OCI-LY7 (cell line): ENCODE data around the gene SATB1. TPM values are rescaled to one million over a fixed set of nuclear protein-coding genes. Genes with fewer than 3 reads are reported as not detected.

Experiments used
- BruUV-seq: library from RNA; stranded (reverse); fragments of 400-500 nt; replicated peaks from 2 replicates; lab custom pipeline; 2021; lab: Mats Ljungman, UMichigan
- CTCF ChIA-PET: fragments of 300-600 bp; sonication (Branson Sonifier 250); formaldehyde crosslinking; loops from one replicate; lab custom pipeline; 2022; ENCODE audit warnings: antibody characterized with exemption; ENCODE audit not compliant: unreplicated experiment; lab: Charles Lee
- POLR2A ChIA-PET: fragments of 300-600 bp; sonication (Branson Sonifier 250); formaldehyde crosslinking; loops from one replicate; lab custom pipeline; 2022; ENCODE audit warnings: antibody characterized with exemption; lab: Charles Lee
- DNase-seq: peaks from one replicate; pipeline ENCODE4 v3.0.0-alpha.2; 2015; ENCODE audit warnings: low spot score
- H2AFZ ChIP-seq: fragments of 200-600 bp; sonication (generic), shearing (Covaris generic); 2 replicates; pipeline ENCODE4 v1.6.1; 2014; ENCODE audit warnings: mild to moderate bottlenecking, antibody characterized with exemption, low read length, moderate library complexity
- H3K27ac ChIP-seq: fragments of 200-600 bp; sonication (generic); 2 replicates; pipeline ENCODE4 v1.5.1; 2014; ENCODE audit warnings: mixed run types, low read depth, mild to moderate bottlenecking, moderate library complexity, low read length, inconsistent platforms; ENCODE audit not compliant: poor library complexity, severe bottlenecking
- H3K36me3 ChIP-seq: fragments of 200-600 bp; sonication (generic); 2 replicates; pipeline ENCODE4 v1.6.1; 2014; ENCODE audit warnings: mild to moderate bottlenecking, antibody characterized with exemption, low read length, moderate library complexity, mixed read lengths; ENCODE audit not compliant: insufficient read depth
- H3K4me1 ChIP-seq: fragments of 200-600 bp; sonication (generic); 2 replicates; pipeline ENCODE4 v1.5.1; 2014; ENCODE audit warnings: mild to moderate bottlenecking, low read length; ENCODE audit not compliant: insufficient read depth, poor library complexity, severe bottlenecking
- H3K4me2 ChIP-seq: fragments of 200-600 bp; sonication (generic); 2 replicates; pipeline ENCODE4 v1.6.1; 2014; ENCODE audit warnings: mild to moderate bottlenecking, low read length
- H3K4me3 ChIP-seq: fragments of 200-600 bp; sonication (generic); 2 replicates; pipeline ENCODE4 v1.5.1; 2014; ENCODE audit warnings: mild to moderate bottlenecking, low read depth, low read length; ENCODE audit not compliant: poor library complexity, severe bottlenecking
- H3K79me2 ChIP-seq: fragments of 200-600 bp; sonication (generic); 2 replicates; pipeline ENCODE4 v1.6.1; 2016; ENCODE audit warnings: low read depth, mild to moderate bottlenecking, low read length, moderate library complexity, mixed read lengths; ENCODE audit not compliant: insufficient read depth
- H3K9me2 ChIP-seq: fragments of 200-600 bp; sonication (generic); 2 replicates; pipeline ENCODE4 v1.6.1; 2016; ENCODE audit warnings: mild to moderate bottlenecking, low read length, mixed read lengths; ENCODE audit not compliant: insufficient read depth
- H3K9me3 ChIP-seq: fragments of 200-600 bp; sonication (generic); 2 replicates; pipeline ENCODE4 v1.6.1; 2014; ENCODE audit warnings: mild to moderate bottlenecking, mixed run types, low read length, mixed read lengths
- H4K20me1 ChIP-seq: fragments of 200-600 bp; sonication (generic); 2 replicates; pipeline ENCODE4 v1.6.1; 2014; ENCODE audit warnings: mild to moderate bottlenecking, antibody characterized with exemption, low read length, moderate library complexity, mixed read lengths; ENCODE audit not compliant: insufficient read depth
- EZH2phosphoT487 ChIP-seq: fragments of 200-600 bp; sonication (generic); IDR thresholded peaks from 2 replicates; pipeline ENCODE4 v1.6.1; 2018; ENCODE audit warnings: low read depth, borderline replicate concordance, mild to moderate bottlenecking, mixed run types, antibody characterized with exemption, low read length, moderate library complexity, mixed read lengths
- intact Hi-C: fragments of 100-400 bp; cut with micrococcal nuclease; formaldehyde crosslinking; loops from one replicate; pipeline ENCODE4 v1.10.0; 2022; ENCODE audit not compliant: unreplicated experiment
- total RNA-seq, 2 experiments: library from RNA; depleted of rRNA in 1 of 2; stranded (reverse); fragments of >200 nt in 1 of 2; shearing (Covaris generic) in 1 of 2; gene quantifications; 2 replicates each; pipeline ENCODE4 v1.2.3, GENCODE V29; 2014 to 2022
- TF ChIP-seq, protein P1 (sequence below): fragments of 200-600 bp; sonication (generic); conservative IDR thresholded peaks from 2 replicates; pipeline ENCODE4 v1.5.1; 2014; ENCODE audit warnings: mild to moderate bottlenecking, antibody characterized with exemption, low read length, moderate library complexity, mixed read lengths

Gene SATB1
- total RNA-seq, 2 experiments from 2014 or later, result 2.5 to 5.6 TPM

DNA sequence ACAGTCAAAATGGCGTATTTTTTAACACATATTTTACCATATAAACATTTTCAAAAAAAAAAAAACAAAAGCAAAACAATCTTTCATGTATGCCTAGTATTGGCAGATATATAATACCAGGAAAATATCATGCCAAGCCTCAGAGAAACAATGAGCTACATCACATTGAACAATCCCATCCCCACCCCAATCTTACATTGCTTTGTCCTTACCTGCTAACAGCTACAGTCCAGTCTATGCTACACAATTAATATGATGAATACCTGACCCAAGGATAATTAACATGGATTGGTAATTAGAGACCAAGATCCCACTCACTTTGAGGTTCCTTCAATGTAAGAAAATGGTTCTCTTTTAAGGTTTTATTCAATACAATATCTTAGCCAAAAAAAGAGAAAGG is 7.6 kb upstream of the SATB1 start:
- POLR2A ChIA-PET, result interaction anchor here (0.7 kb wide), 2 partner anchors 120 to 134 kb away, joined by 3 to 4 read pairs; no protein-coding TSS in a partner anchor
- intact Hi-C loops, result no loop called here

GRCh38 chr3:18431266-18431665 is 6.1 kb upstream of the SATB1 start:
- intact Hi-C loops, result no loop called here
- no peaks in the 10 kb centered on the region for H3K36me3 ChIP-seq
- H4K20me1 ChIP-seq, result no peaks in the 10 kb centered on the region
- ChIA-PET CTCF (no interaction called here), POLR2A (interaction anchor here (0.7 kb wide), 1 partner anchor 30 kb away, joined by 3 read pairs; no protein-coding TSS in a partner anchor)
- TF ChIP-seq EZH2phosphoT487, result no peak
- TF ChIP-seq, protein P1, sequence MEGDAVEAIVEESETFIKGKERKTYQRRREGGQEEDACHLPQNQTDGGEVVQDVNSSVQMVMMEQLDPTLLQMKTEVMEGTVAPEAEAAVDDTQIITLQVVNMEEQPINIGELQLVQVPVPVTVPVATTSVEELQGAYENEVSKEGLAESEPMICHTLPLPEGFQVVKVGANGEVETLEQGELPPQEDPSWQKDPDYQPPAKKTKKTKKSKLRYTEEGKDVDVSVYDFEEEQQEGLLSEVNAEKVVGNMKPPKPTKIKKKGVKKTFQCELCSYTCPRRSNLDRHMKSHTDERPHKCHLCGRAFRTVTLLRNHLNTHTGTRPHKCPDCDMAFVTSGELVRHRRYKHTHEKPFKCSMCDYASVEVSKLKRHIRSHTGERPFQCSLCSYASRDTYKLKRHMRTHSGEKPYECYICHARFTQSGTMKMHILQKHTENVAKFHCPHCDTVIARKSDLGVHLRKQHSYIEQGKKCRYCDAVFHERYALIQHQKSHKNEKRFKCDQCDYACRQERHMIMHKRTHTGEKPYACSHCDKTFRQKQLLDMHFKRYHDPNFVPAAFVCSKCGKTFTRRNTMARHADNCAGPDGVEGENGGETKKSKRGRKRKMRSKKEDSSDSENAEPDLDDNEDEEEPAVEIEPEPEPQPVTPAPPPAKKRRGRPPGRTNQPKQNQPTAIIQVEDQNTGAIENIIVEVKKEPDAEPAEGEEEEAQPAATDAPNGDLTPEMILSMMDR, result no peak
- H3K4me2 ChIP-seq, result peak overlapping the region; percentile 10; the same call in 1 of the 2 replicates
- no peak overlapping the region for H3K27ac ChIP-seq
- H3K9me2 ChIP-seq, result no peaks in the 10 kb centered on the region
- peaks cover 8% of the 10 kb centered on the region for H3K4me1 ChIP-seq
- H3K79me2 ChIP-seq, result no peaks in the 10 kb centered on the region
- H3K4me3 ChIP-seq, result no peak overlapping the region
- BruUV-seq, result no TSS peak
- no peaks in the 10 kb centered on the region for H3K9me3 ChIP-seq
- DNase-seq, result no peak
- peak overlapping the region; percentile 65 for H2AFZ ChIP-seq

More for the DNA sequence above, 7.6 kb upstream of the SATB1 start:
- H3K36me3 ChIP-seq, result no peaks in the 10 kb centered on the region
- DNase-seq, result no peak
- H3K4me3 ChIP-seq, result no peak overlapping the region
- no peaks in the 10 kb centered on the region for H4K20me1 ChIP-seq
- no peak overlapping the region for H3K27ac ChIP-seq
- H2AFZ ChIP-seq, result no peak overlapping the region
- no peaks in the 10 kb centered on the region for H3K9me3 ChIP-seq
- no peak overlapping the region for H3K4me2 ChIP-seq
- H3K79me2 ChIP-seq, result no peaks in the 10 kb centered on the region
- no peaks in the 10 kb centered on the region for H3K9me2 ChIP-seq
- TF ChIP-seq, protein P1, result no peak
- TF ChIP-seq EZH2phosphoT487, result no peak
- H3K4me1 ChIP-seq, result peaks cover 6% of the 10 kb centered on the region
- CTCF ChIA-PET, result no interaction called here
- no TSS peak for BruUV-seq

GRCh38 chr3:18428991-18429745 is 4.0 kb upstream of the SATB1 start:
- no peaks in the 10 kb centered on the region for H3K79me2 ChIP-seq
- H2AFZ ChIP-seq, result no peak overlapping the region
- H3K4me3 ChIP-seq, result no peak overlapping the region
- POLR2A ChIA-PET, result interaction anchor here (0.6 kb wide), 1 partner anchor 56 kb away, joined by 3 read pairs; no protein-coding TSS in a partner anchor
- peaks cover 13% of the 10 kb centered on the region for H3K4me1 ChIP-seq
- no peak for DNase-seq
- no peak overlapping the region for H3K4me2 ChIP-seq
- BruUV-seq, result no TSS peak
- H3K9me3 ChIP-seq, result no peaks in the 10 kb centered on the region
- intact Hi-C loops, result no loop called here
- H3K27ac ChIP-seq, result no peak overlapping the region
- H3K36me3 ChIP-seq, result no peaks in the 10 kb centered on the region
- H3K9me2 ChIP-seq, result no peaks in the 10 kb centered on the region
- no peaks in the 10 kb centered on the region for H4K20me1 ChIP-seq
- CTCF ChIA-PET, result no interaction called here
- no peak for TF ChIP-seq EZH2phosphoT487
- TF ChIP-seq, protein P1, result no peak
